Measurements from ENCODE around the gene ZNF358.

The ZNF358 gene

DNA sequence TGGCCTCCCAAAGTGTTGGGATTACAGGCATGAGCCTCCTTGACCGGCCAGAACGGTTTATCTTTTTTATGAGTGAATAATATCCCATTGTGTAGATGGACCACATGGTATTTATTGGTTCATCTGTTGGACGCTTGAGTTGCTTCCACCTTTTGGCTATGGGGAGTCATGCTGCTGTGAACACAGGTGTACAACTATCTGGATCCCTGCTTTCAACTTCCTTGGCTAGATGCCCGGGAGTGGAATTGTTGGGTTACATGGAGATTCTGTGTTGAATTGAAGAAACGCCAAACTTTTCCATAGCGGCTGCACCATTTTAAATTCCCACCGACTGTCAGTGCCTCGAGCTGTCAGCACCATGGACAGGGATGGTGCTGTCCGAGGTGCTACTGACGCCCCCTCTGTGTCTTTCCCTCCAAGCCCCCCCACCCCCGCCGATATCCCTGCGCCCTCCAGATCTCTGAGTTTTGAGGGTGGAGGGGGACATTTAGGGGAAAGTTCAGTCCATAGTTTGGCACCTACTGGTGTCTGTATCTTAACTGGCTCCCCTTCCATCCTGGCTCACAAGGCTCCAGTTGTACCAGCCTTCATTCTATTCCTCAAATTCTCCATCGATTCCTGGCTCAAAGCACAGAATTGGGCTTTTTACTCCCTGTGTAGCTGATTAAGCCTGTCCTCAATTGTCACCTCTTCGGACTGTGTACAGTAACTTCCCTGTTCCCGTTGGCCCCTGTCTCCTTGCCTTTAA is 46.9 kb downstream of the ZNF358 start:
- no peak for DNase-seq

DNA sequence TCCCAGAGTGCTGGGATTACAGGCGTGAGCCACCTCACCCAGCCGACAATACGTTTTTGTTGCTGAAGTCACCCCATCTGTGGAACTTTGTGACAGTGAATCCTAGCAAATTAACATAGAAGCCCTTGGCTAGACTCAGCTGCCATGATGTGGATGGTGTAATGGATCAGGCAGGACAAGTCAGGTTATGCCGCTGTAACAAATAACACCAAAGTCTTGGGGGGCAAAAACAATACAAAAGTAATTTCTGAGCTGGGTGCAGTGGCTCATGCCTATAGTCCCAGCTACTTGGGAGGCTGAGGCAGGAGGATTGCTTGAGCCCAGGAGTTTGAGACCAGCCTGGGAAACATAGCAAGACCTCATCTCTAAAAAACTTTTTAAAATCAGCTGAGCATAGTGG is 49.0 kb downstream of the ZNF358 start:
- DNase-seq = no peak

DNA sequence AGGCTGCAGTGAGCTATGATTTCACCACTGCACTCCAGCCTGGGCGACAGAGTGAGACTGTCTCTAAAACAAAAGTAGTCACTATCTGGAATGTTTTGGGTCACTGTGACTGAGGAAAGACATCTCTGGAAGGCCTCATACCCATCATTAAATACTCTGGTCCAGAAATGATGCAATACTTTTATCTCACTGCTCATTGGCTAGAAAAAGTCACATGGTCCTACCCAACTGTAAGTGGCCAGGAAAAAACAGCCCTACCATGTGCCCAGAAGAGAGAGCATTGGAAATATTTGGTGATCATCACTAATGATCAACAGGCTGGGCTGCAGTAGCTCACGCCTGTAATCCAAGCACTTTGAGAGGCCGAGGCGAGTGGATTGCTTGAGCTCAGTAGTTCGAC is 49.4 kb downstream of the ZNF358 start:
- no peak for DNase-seq

Data from stimulated activated CD4-positive, alpha-beta T cell treated with anti-CD3 and anti-CD28 coated beads, Interleukin-1b, Interleukin-23, amount 100 ng/mL, for 48 hours (primary cell).